ENCODE measurements around the gene RTP5.

Gene RTP5

DNA sequence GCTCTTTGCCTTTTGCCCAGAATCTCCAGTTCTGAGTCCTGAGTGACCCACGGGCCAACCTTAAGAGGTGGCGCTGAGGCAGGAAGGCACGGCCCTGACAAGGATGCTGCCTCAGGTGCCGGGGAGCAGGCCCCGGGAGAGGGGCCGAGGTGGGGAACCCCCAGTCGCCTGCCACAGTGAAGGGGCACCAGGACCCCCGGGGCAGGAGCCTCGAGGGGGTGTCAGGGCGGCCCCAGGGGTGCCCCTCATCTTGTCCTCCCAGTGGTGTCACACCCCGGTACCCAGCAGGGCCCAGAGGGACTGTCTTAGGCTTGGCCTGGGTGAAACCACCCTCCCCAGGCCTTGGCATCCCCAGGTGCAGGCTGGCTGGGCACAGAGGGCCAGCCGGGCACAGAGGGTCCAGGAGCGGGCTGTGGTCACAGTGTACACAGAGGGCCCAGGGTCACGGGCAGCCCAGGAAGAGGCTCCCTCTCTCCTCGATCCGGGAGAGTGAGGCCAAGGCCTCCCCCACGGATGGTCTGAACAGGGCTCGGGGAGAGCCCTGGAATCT lies 11.9 kb upstream of the RTP5 start:
- no peak for DNase-seq (ENCODE audit: low spot score)

DNA sequence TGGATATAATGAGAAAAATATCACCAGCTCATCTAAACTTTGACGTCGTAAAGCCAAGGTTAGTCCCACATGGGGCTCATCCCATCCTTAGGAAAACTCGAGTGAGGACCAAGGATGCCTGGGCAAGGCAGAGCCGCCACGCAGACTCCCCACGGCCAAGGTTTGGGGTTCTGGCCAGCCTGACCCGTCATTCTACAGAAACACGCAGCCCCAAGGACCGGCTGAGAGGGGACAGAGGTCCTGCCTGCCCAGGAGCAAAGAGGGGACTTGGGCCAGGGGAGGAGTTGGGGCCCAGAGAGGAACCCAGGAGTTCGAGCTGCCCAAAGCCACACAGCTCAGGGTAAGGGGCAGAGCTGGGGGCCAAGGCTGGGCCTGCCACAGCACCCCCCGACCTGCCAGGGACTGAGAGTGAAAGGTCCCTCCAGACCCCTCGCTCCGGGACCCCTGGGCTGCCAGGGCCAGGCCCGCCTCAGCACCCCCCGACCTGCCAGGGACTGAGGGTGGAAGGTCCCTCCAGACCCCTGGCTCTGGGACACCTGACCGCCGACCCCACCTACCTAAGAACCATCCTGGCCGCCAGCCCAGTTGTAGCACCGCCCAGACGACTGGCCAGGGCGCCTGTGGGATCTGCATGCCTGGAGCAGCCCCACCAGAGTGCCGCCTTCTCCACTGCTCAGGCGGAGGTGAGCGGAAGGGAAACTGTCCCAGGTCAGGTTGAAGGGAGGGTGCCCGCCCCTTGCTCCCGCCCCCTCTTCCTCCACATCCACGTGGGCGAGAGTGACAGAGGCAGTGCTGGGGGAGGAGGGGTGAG lies 11.1 kb upstream of the RTP5 start, which contains the start of gene PDCD1:
Gene PDCD1 (minus strand): TSS at position 689 of the 811 bp plus-strand sequence. CDS start 56 bp downstream, at position 633.
- DNase-seq (ENCODE audit: low spot score): no peak

GRCh38 chr2:241859017-241859435 lies 10.5 kb upstream of the RTP5 start:
- no peak for DNase-seq (ENCODE audit: low spot score)

DNA sequence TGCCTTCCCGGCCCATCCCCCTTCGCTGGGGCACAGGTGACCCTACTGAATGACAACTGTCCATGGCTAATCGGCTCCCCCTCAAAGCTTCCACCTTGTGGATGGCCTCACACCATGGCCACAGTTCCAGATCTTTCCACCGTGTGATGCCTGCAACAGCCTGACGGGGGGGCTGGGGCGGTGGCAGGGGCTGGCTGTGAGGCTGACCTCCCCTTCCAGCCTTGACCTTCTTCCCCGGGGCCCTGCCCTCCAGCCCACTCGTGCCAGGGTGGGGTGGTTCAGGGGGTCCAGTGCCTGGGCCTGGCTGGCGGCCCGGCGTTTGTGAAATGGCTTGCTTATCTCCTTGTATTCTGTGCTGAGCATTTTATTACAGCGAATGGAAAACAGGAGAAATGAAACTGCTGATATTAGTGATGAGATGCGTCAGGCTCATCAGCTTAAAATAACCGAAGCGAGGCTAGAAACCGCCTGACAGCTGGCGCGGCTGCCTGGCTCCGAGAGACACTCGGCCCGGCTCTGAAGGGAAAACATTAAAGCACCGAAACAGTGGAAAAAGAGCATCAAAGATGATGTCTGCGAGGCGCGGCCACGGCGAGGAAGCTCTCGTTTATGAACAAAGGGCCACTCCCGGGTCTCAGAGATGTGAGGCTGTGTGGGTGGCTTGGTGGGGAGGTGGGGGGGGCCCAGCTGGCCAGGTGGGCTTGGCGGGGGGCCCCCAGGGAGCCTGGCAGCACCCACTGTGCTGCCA lies 9.9 kb upstream of the RTP5 start:
- no peak for DNase-seq (ENCODE audit: low spot score)

DNA sequence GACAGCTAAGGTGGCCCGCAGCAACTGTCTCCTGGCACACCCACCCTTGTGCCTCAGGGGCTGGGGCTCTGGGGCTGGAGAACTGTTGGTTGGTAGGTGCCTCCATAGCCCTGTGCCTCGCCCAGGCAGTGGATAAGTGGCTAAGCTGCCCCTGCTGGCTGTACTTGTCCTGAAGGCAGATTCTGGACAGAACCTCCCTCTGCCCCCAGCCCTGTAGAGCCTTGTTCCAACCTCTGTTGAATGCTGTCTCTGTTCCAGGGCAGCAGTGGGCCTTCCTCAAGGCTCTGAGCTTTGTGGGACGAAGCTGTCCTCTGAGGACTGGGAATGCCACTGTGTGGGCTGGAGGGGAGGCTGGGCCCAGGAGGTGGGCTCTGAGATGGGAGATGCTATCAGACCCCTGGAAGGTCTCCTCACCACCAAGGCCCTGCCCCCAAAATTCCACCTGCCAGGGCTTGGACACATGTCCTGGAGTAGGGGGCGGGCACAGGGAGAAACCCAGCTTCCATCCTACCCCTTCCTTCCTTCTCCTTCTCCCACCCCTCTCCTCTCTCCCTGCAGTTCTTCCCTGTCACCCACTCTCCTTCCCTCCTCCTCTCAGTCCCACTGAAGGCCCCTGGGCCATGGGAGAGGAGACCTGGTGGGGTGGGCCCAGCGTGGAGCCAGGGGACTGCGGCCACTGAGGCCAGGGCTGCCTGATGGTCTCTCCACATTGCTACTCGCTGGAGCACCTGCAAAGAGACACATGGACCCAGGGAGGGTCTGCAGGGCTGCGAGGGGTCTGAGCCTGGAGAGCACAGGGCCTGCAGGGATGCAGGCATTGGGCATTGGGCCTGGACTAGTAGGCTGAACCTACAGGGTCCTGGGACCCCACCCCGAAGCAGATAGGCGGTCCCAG lies 9.1 kb upstream of the RTP5 start:
- peak; percentile 62 for DNase-seq (ENCODE audit: low spot score)

GRCh38 chr2:241861264-241861663 lies 8.3 kb upstream of the RTP5 start:
- no peak for DNase-seq (ENCODE audit: low spot score)

- DNase-seq (ENCODE audit: low spot score): no peak
These were observed 7.4 kb upstream of the RTP5 start for GRCh38 chr2:241862093-241862492.

DNA sequence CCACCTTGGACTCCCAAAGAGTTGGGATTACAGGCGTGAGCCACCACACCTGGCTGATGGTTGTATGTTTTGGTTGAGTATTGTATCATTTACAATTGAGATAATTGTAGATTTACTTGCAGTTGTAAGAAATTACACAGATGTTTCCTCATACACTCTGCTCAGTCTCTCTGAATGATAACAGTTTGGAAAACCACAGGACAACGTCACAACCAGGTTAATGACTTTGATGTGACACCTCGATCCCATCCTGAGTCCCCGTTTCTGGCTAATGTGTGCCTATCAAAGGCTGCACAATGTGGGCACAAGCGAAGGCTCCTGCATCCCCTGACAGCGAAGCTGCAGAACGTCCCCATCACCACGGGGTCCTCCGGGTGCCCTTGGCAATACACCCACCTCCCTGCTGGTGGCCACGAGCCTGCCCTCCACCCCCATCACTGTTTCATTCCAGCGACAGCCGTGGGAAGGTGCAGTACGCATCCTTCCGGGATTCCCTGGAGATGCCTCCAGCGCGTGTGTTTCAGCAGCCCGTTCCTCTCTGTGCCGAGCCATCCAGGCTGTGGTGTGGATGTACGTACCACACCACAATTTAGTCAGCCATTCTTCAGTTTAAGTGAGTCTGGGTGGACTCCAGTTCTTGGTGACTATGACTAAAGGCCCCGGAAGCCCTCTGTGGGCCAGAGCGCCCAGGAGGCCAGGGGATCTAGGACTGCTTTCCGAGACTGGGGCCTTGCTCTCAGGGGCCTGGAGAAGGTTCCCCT lies 6.6 kb upstream of the RTP5 start:
- DNase-seq (ENCODE audit: low spot score): peak; percentile 45

- peak; percentile 71 for DNase-seq (ENCODE audit: low spot score)
These were observed 6.0 kb upstream of the RTP5 start for GRCh38 chr2:241863536-241863954.

DNA sequence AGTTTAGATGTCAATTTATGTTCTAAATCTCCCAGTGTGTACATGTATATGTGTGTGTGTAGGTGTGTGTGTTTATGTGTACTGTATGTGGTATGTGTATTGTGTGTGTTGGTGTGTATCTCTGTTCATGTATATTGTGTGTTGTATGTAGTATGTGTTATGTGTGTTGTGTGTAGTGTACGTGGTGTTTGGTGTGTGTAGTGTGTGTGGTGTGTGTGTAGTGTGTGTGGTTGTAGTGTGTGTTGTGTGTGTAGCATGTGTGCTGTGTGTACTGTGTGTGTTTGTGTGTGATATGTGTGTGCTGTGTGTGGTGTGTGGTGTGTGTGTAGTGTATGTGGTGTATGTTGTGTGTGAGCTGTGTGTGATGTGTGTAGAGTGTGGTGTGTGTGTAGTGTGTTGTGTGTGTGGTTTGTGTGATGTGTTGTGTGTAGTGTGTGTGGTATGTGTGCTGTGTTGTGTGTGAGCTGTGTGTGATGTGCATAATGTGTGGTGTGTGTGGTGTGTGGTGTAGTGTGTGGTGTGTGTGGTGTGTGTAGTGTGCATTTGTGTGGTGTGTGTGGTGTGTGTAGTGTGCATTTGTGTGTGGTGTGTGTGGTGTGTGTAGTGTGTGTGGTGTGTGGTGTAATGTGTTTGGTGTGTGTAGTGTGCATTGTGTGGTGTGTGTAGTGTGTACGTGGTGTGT lies 5.2 kb upstream of the RTP5 start:
- DNase-seq (ENCODE audit: low spot score): no peak

DNA sequence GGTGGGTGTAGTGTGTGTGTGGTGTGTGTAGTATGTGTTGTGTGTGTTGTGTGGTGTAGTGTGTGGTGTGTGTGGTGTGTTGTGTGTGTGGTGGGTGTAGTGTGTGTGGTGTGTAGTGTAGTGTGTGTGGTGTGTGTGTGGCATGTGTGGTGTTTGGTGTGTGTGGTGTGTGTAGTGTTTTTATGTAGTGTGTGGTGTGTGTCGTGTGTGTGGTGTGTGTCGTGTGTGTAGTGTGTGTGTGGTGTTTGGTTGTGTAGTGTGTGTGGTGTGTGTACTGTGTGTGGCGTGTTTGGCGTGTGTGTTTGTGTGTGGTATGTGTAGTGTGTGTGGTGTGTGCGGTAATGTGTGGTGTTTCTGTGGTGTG lies 4.7 kb upstream of the RTP5 start:
- no peak for DNase-seq (ENCODE audit: low spot score)

DNA sequence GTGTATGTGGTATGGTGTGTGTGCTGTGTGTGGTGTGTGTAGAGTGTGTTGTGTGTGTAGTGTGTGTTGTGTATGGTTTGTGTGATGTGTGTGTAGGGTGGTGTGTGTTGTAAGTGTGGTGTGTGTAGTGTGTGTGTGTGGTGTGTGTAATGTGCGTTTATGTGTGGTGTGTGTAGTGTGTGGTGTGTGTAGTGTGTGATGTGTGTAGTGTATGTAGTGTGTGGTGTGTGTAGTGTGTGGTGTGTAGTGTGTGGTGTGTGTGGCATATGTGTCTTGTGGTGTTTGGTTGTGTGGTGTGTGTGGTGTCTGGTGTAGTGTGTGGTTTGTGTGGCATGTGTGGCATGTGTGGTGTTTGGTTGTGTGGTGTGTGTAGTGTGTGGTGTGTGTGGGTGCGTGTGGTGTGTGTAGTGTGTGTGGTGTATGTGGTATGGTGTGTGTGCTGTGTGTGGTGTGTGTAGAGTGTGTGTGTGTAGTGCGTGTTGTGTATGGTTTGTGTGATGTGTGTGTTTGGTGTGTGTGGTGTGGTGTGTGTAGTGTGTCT lies 4.0 kb upstream of the RTP5 start:
- DNase-seq (ENCODE audit: low spot score): peak; percentile 37

- DNase-seq (ENCODE audit: low spot score): peak; percentile 82
These were observed 3.4 kb upstream of the RTP5 start for GRCh38 chr2:241865957-241866789.

DNA sequence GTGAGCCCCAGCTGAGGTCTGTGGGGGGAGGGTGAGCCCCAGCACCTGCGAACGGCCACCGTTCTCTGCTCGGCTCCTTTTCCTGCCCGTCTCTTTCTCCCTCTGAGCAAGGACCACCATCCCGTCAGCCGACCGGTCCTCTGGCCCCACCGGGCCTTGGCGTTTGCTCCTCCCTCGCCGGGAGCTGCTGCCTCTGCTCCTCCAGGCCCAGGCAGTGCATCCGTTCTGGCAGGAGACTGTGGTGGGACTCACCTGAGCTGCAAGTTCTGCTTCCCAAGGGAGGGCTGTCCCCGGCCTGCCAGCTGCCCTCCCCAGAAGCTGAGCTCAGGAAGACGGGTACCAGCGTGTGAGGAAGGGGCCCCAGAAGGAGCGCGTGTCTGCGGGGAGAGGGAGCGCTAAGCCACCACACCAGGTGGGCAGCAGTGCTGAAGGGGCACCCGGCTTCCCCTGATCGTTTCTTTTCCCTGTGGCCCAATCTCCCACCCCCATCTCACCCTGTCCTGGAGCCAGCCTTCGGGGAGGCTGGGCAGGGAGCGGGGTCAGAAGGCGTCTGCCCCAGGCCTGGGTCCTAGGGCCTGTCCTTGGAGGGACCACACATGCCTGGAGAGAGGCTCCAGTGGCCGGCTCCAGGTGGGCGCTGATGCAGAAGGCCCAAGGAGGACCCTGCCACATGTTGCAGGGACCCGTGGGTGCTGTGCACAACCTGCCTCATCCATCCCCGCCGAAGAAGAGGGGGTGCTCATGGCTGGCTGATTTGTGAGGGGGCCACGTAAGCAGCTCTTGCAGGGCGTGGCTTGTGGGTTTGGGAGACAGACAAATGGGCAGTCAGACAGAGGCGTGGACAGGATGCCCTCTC lies 2.5 kb upstream of the RTP5 start:
- DNase-seq (ENCODE audit: low spot score): no peak

DNA sequence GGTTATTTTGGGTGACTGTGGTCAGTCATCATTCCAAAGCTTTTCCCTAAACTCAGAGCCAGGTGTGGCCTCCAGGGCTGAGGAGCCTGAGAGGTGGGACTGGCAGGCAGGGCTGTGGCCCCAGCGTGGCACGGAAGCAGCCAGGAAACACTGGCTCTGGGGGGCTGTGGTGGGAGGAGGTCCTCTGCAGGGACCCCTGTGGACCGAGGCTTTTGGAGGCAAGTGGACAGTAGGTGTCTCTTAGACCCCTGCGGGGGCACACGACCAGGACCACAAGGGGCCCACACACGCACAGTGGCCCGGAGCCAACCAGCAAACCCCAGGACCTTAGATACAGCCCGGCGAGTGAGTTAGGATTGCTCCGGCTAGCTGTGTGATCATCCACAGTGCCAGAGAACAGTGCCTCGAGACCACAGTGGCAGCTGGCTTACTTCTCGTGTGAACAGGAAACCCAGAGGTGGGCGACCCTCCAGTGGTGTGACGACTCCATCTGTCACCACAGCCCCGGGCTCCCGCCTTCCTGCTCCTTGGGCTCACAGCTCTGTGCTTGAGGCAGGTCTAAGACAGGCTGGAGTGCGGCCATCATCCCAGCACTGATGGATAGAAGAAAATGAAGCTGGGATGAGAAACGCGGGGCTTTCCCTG lies 1.6 kb upstream of the RTP5 start:
- DNase-seq (ENCODE audit: low spot score): peak; percentile 68

DNA sequence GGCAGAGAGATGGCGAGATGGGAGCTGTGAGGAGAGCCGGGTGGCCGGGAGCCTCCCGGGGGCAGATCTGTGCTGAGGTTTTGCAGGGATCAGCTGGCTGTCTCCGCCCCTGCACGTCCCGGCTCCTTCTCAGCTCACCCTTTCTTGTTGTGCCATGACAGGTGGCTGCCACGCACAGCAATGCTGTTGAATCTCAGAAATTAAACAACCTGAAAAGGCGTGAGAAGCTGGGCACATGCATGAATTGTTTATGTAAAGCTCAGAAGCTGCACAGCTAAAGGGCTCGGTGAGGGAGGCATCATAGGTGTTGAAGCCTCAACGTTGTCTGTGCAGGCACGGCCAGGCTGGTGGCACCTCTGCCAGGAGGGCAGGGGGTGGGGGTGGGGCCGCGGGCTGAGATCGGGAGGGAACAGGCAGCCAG lies 858 bp upstream of the RTP5 start:
- peak; percentile 42 for DNase-seq (ENCODE audit: low spot score)

GRCh38 chr2:241870081-241870541 lies 582 bp downstream of the RTP5 start:
- no peak for DNase-seq (ENCODE audit: low spot score)
